Measurements from ENCODE around the gene CAPZB. TPM values are rescaled to one million over a fixed set of nuclear protein-coding genes. Genes with fewer than 3 reads are reported as not detected.

CAPZB gene
- total RNA-seq, 1 donor from 2014 or later: 291 TPM

- H3K27ac Mint-ChIP-seq: no peak overlapping the region
- DNase-seq: no peak
- H3K4me3 Mint-ChIP-seq: no peak overlapping the region
- H3K9me3 Mint-ChIP-seq: no peaks in the 10 kb centered on the region
- H3K4me1 Mint-ChIP-seq: peaks cover 37% of the 10 kb centered on the region
- peaks cover 10% of the 10 kb centered on the region for H3K36me3 Mint-ChIP-seq (ENCODE audit: low read depth)
- intact Hi-C loops (cut with micrococcal nuclease): loop anchor here (5.0 kb wide), 1 partner anchor 94 kb away; no protein-coding TSS in a partner anchor
- no peaks in the 10 kb centered on the region for H3K27me3 Mint-ChIP-seq
These were observed 2.8 kb upstream of the CAPZB start for GRCh38 chr1:19488136-19488535.

GRCh38 chr1:19484798-19485361, 459 bp downstream of the CAPZB start:
- DNase-seq: no peak
- H3K27me3 Mint-ChIP-seq: no peaks in the 10 kb centered on the region
- no peaks in the 10 kb centered on the region for H3K9me3 Mint-ChIP-seq
- H3K4me3 Mint-ChIP-seq: peak overlapping the region; percentile 97
- peaks cover 20% of the 10 kb centered on the region for H3K36me3 Mint-ChIP-seq (ENCODE audit: low read depth)
- H3K4me1 Mint-ChIP-seq: peaks cover 58% of the 10 kb centered on the region
- intact Hi-C loops (cut with micrococcal nuclease): loop anchor here (1.0 to 5.0 kb wide), 5 partner anchors 16 to 174 kb away; partner anchors contain the start of gene NBL1
- H3K27ac Mint-ChIP-seq: peak overlapping the region; percentile 95

- peak overlapping the region; percentile 95 for H3K27ac Mint-ChIP-seq
- no peaks in the 10 kb centered on the region for H3K9me3 Mint-ChIP-seq
- H3K4me3 Mint-ChIP-seq: peak overlapping the region; percentile 97
- intact Hi-C loops (cut with micrococcal nuclease): loop anchor here (1.0 to 2.0 kb wide), 3 partner anchors 94 to 173 kb away; partner anchors contain the start of gene NBL1
- no peaks in the 10 kb centered on the region for H3K27me3 Mint-ChIP-seq
- peaks cover 64% of the 10 kb centered on the region for H3K4me1 Mint-ChIP-seq
- peaks cover 23% of the 10 kb centered on the region for H3K36me3 Mint-ChIP-seq (ENCODE audit: low read depth)
- peak; percentile 77 for DNase-seq
These were observed 971 bp downstream of the CAPZB start for GRCh38 chr1:19484338-19484797.

GRCh38 chr1:19483691-19484090, 1.6 kb downstream of the CAPZB start:
- peak; percentile 68 for DNase-seq
- peak overlapping the region; percentile 95 for H3K27ac Mint-ChIP-seq
- no peaks in the 10 kb centered on the region for H3K9me3 Mint-ChIP-seq
- peaks cover 23% of the 10 kb centered on the region for H3K36me3 Mint-ChIP-seq (ENCODE audit: low read depth)
- peaks cover 68% of the 10 kb centered on the region for H3K4me1 Mint-ChIP-seq
- intact Hi-C loops (cut with micrococcal nuclease): loop anchor here (1.0 to 2.0 kb wide), 3 partner anchors 93 to 172 kb away; partner anchors contain the start of gene NBL1
- no peaks in the 10 kb centered on the region for H3K27me3 Mint-ChIP-seq
- peak overlapping the region; percentile 97 for H3K4me3 Mint-ChIP-seq

- H3K4me1 Mint-ChIP-seq: peaks cover 68% of the 10 kb centered on the region
- peak; percentile 82 for DNase-seq
- H3K36me3 Mint-ChIP-seq (ENCODE audit: low read depth): peaks cover 25% of the 10 kb centered on the region
- no peaks in the 10 kb centered on the region for H3K9me3 Mint-ChIP-seq
- intact Hi-C loops (cut with micrococcal nuclease): no loop called here
- H3K27me3 Mint-ChIP-seq: no peaks in the 10 kb centered on the region
- peak overlapping the region; percentile 97 for H3K4me3 Mint-ChIP-seq
- peak overlapping the region; percentile 95 for H3K27ac Mint-ChIP-seq
These were observed 2.1 kb downstream of the CAPZB start for GRCh38 chr1:19483261-19483660.

GRCh38 chr1:19481826-19482398, 3.4 kb downstream of the CAPZB start:
- H3K27me3 Mint-ChIP-seq: no peaks in the 10 kb centered on the region
- peak overlapping the region; percentile 97 for H3K4me3 Mint-ChIP-seq
- no peak overlapping the region for H3K27ac Mint-ChIP-seq
- DNase-seq: no peak
- no peaks in the 10 kb centered on the region for H3K9me3 Mint-ChIP-seq
- peaks cover 28% of the 10 kb centered on the region for H3K36me3 Mint-ChIP-seq (ENCODE audit: low read depth)
- peaks cover 73% of the 10 kb centered on the region for H3K4me1 Mint-ChIP-seq
- intact Hi-C loops (cut with micrococcal nuclease): no loop called here

GRCh38 chr1:19480282-19480681, 5.1 kb downstream of the CAPZB start:
- peaks cover 31% of the 10 kb centered on the region for H3K36me3 Mint-ChIP-seq (ENCODE audit: low read depth)
- no peak for DNase-seq
- no peaks in the 10 kb centered on the region for H3K27me3 Mint-ChIP-seq
- peak overlapping the region; percentile 70 for H3K27ac Mint-ChIP-seq
- no peak overlapping the region for H3K4me3 Mint-ChIP-seq
- no peaks in the 10 kb centered on the region for H3K9me3 Mint-ChIP-seq
- intact Hi-C loops (cut with micrococcal nuclease): no loop called here
- peaks cover 80% of the 10 kb centered on the region for H3K4me1 Mint-ChIP-seq

- peak overlapping the region; percentile 6 for H3K4me3 Mint-ChIP-seq
- H3K4me1 Mint-ChIP-seq: peaks cover 87% of the 10 kb centered on the region
- H3K9me3 Mint-ChIP-seq: no peaks in the 10 kb centered on the region
- H3K27me3 Mint-ChIP-seq: no peaks in the 10 kb centered on the region
- peak overlapping the region; percentile 94 for H3K27ac Mint-ChIP-seq
- intact Hi-C loops (cut with micrococcal nuclease): loop anchor here (5.0 kb wide), 1 partner anchor 42 kb away; no protein-coding TSS in a partner anchor
- no peak for DNase-seq
- peaks cover 35% of the 10 kb centered on the region for H3K36me3 Mint-ChIP-seq (ENCODE audit: low read depth)
These were observed 5.8 kb downstream of the CAPZB start for GRCh38 chr1:19479351-19480120.

- intact Hi-C loops (cut with micrococcal nuclease): loop anchor here (5.0 kb wide), 1 partner anchor 41 kb away; no protein-coding TSS in a partner anchor
- H3K9me3 Mint-ChIP-seq: no peaks in the 10 kb centered on the region
- DNase-seq: no peak
- peaks cover 39% of the 10 kb centered on the region for H3K36me3 Mint-ChIP-seq (ENCODE audit: low read depth)
- peak overlapping the region; percentile 94 for H3K27ac Mint-ChIP-seq
- no peaks in the 10 kb centered on the region for H3K27me3 Mint-ChIP-seq
- peaks cover 88% of the 10 kb centered on the region for H3K4me1 Mint-ChIP-seq
- peak overlapping the region; percentile 85 for H3K4me3 Mint-ChIP-seq
These were observed 7.0 kb downstream of the CAPZB start for GRCh38 chr1:19478322-19478721.

- Mint-ChIP-seq H3K4me1 (peaks cover 86% of the 10 kb centered on the region), H3K9me3 (no peaks in the 10 kb centered on the region), H3K27me3 (no peaks in the 10 kb centered on the region), H3K4me3 (peak overlapping the region; percentile 85), H3K36me3 (ENCODE audit: low read depth) (peaks cover 34% of the 10 kb centered on the region), H3K27ac (peak overlapping the region; percentile 94)
- intact Hi-C loops (cut with micrococcal nuclease): loop anchor here (1.0 to 5.0 kb wide), 3 partner anchors 8 to 40 kb away; no protein-coding TSS in a partner anchor
- peak; percentile 82 for DNase-seq
These were observed 7.8 kb downstream of the CAPZB start for GRCh38 chr1:19477284-19478249.

- H3K36me3 Mint-ChIP-seq (ENCODE audit: low read depth): peaks cover 35% of the 10 kb centered on the region
These were observed 8.7 kb downstream of the CAPZB start for GRCh38 chr1:19476450-19477190.

GRCh38 chr1:19475296-19475695, 10.0 kb downstream of the CAPZB start:
- peaks cover 85% of the 10 kb centered on the region for H3K4me1 Mint-ChIP-seq
- peak overlapping the region; percentile 8 for H3K27ac Mint-ChIP-seq
- no peaks in the 10 kb centered on the region for H3K9me3 Mint-ChIP-seq
- no peak overlapping the region for H3K4me3 Mint-ChIP-seq
- H3K27me3 Mint-ChIP-seq: no peaks in the 10 kb centered on the region
- DNase-seq: no peak
- peaks cover 41% of the 10 kb centered on the region for H3K36me3 Mint-ChIP-seq (ENCODE audit: low read depth)
- intact Hi-C loops (cut with micrococcal nuclease): loop anchor here (5.0 kb wide), 1 partner anchor 38 kb away; no protein-coding TSS in a partner anchor

More at GRCh38 chr1:19476450-19477190, 8.7 kb downstream of the CAPZB start:
- Mint-ChIP-seq H3K27me3 (no peaks in the 10 kb centered on the region), H3K4me3 (peak overlapping the region; percentile 85), H3K9me3 (no peaks in the 10 kb centered on the region), H3K4me1 (peaks cover 84% of the 10 kb centered on the region), H3K27ac (peak overlapping the region; percentile 94)
- DNase-seq: peak; percentile 80
- intact Hi-C loops (cut with micrococcal nuclease): loop anchor here (1.0 to 5.0 kb wide), 3 partner anchors 7 to 39 kb away; no protein-coding TSS in a partner anchor
